Midbrain (tissue), 1 donor: ENCODE data around the gene MAST4.

Experiments
- DNase-seq: peaks from one replicate; lab custom pipeline; 2025; lab: John Stamatoyannopoulos, UW

The MAST4 gene

GRCh38 chr5:66603881-66604280 lies 7.7 kb downstream of the MAST4 start:
- no peak for DNase-seq

- no peak for DNase-seq
These were observed 10.5 kb downstream of the MAST4 start for GRCh38 chr5:66606713-66607112.

- no peak for DNase-seq
These were observed 12.3 kb downstream of the MAST4 start for GRCh38 chr5:66608501-66608900.

- no peak for DNase-seq
These were observed 13.4 kb downstream of the MAST4 start for GRCh38 chr5:66609615-66610014.

GRCh38 chr5:66612226-66612625 lies 16.0 kb downstream of the MAST4 start:
- DNase-seq: no peak

- no peak for DNase-seq
These were observed 18.9 kb downstream of the MAST4 start for GRCh38 chr5:66615136-66615535.

- no peak for DNase-seq
These were observed 19.7 kb downstream of the MAST4 start for GRCh38 chr5:66615894-66616293.

- DNase-seq: no peak
These were observed 20.5 kb downstream of the MAST4 start for GRCh38 chr5:66616520-66617225.

GRCh38 chr5:66617226-66617861 lies 21.2 kb downstream of the MAST4 start:
- no peak for DNase-seq

GRCh38 chr5:66617991-66618768 lies 22.0 kb downstream of the MAST4 start:
- no peak for DNase-seq

GRCh38 chr5:66620711-66621110 lies 24.5 kb downstream of the MAST4 start:
- DNase-seq: no peak

- no peak for DNase-seq
These were observed 25.0 kb downstream of the MAST4 start for GRCh38 chr5:66621146-66621545.

GRCh38 chr5:66621736-66622135 lies 25.5 kb downstream of the MAST4 start:
- DNase-seq: no peak

- DNase-seq: no peak
These were observed 32.4 kb downstream of the MAST4 start for GRCh38 chr5:66628561-66628960.

- no peak for DNase-seq
These were observed 33.3 kb downstream of the MAST4 start for GRCh38 chr5:66629446-66629845.

- no peak for DNase-seq
These were observed 37.6 kb downstream of the MAST4 start for GRCh38 chr5:66633754-66634153.

- DNase-seq: no peak
These were observed 38.4 kb downstream of the MAST4 start for GRCh38 chr5:66634601-66635000.

GRCh38 chr5:66637994-66638393 lies 41.8 kb downstream of the MAST4 start:
- DNase-seq: no peak

- no peak for DNase-seq
These were observed 42.8 kb downstream of the MAST4 start for GRCh38 chr5:66639037-66639436.

GRCh38 chr5:66642538-66642937 lies 46.3 kb downstream of the MAST4 start:
- DNase-seq: no peak

GRCh38 chr5:66643387-66643786 lies 47.2 kb downstream of the MAST4 start:
- no peak for DNase-seq

- DNase-seq: no peak
These were observed 47.9 kb downstream of the MAST4 start for GRCh38 chr5:66644111-66644510.

- no peak for DNase-seq
These were observed 48.8 kb downstream of the MAST4 start for GRCh38 chr5:66645039-66645438.
